HG02870 (cell line): ENCODE data around the gene IGF2BP3.
"Not testable (repeated sequence)": the region's sequence is repeated elsewhere in the genome, so short reads cannot be mapped to it uniquely, and the experiment has no call there.

Source experiments
- ATAC-seq: cut with Tn5 transposase; IDR thresholded peaks from one replicate; pipeline ENCODE4 v1.9.1; 2021; ENCODE audit warnings: mild to moderate bottlenecking, moderate library complexity; ENCODE audit not compliant: unreplicated experiment

Gene IGF2BP3

DNA sequence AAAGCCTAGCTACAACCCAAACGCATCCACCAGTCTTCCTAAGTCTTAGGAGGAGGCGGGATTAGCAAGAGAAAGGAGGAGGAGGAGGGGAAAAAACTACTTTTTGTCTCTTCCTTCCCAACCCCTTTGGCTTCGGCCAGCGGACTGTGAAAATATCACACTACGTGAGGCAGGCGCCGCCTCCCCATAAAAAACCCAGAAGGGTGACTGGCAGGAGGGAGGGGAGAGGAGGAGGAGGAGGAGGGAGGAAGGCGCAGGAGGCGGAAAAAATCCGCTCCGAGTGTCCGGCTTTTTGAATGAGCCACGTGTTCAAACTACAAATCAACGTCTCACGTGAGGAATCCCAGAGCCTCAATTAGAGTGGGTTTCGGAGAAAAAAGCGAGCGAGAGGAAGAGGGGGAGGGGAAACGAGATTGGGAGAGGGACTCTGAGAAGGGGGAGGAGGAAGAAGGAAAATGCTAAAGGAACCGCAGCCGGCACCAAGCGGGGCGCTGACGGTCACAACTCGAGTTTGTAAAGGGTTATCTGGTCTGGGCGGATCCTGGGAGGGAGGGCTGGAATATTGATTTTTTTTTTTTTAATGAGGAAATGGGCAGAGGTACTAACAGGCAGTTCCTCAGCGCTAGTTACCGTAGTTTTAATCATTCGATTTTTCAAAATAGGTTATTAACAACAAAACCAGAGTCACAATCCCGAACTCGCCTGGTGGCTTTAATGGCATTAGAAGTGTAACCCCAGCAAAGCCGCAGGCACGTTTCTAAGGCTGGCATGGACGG lies at the start of gene IGF2BP3:
Gene IGF2BP3 (minus strand): TSS at position 162 of the 776 bp plus-strand sequence. CDS start 381 bp downstream, outside the sequence.
- ATAC-seq = peak; percentile 20

DNA sequence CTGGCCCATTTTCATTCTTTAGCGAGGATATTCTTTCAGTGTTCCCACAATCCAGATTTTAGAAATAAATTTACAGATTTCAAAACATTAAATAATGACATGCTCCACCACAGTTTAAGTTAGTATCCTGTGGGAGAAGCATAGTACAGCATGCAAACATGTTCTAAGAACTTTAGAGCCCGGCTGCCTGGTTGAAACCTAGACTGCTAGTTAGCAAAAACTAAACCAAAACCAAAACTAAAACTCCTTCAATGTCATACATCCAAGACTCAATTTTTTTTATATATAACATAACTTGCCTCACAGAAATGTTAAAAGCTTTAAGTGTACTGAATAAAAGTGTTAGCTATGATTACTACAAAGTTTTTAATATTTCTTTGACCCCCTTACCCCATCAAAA lies 44.5 kb upstream of the IGF2BP3 start:
- ATAC-seq = peak; percentile 72

DNA sequence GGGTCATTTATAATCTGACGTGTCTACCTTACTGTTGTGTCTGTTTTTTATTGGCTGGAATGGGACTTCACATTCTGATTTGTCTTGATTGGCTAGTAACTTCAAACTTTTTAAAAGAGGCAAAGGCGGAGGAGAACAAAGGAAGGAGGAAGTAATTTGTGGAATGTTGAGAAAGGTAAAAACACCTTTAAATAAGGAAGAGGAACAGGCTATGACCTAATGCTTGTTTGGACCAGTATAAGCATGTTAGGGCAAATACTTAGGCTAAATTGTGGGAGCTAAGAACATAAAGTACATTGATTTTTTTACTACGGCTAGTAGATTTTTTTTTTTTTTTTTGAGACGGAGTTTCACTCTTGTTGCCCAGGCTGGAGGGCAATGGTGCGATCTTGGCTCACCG lies 43.5 kb upstream of the IGF2BP3 start:
- not testable (repeated sequence) for ATAC-seq

- no peak for ATAC-seq
Measured at GRCh38 chr7:23494009-23494408, 23.7 kb upstream of the IGF2BP3 start.

DNA sequence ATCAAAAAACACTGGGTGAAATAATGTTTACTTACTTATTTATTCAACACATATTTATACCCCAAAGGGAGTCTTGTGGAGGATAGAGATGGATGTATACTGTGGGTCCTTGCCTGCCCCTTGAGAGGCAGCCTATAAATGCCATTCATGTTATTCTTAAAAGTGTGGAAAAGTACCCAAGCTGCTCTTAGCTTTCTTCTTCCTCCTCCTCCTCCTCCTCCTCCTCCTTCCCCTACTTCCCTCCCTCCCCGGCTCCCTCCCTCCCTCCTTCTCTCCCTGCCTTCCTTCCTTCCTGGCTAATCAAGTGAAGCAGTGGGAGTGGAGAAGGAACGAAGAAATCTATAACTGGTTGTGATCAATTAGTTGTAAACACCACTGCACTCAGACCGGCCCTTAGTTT lies 21.2 kb upstream of the IGF2BP3 start:
- ATAC-seq = no peak

GRCh38 chr7:23490357-23491135 lies 20.3 kb upstream of the IGF2BP3 start:
- ATAC-seq = peak; percentile 65

DNA sequence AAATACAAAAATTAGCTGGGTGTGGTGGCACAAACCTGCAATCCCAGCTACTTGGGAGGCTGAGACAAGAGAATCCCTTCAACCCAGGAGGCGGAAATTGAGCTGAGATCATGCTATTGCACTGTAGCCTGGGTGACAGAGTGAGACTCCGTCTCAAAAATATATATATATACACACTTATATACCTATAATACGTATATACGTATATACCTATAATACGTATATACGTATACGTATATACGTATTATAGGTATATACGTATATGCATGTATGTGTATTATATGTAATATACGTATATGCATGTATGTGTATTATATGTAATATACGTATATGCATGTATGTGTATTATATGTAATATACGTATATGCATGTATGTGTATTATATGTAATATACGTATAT lies 18.4 kb upstream of the IGF2BP3 start:
- ATAC-seq = not testable (repeated sequence)

- ATAC-seq = no peak
Measured at GRCh38 chr7:23487670-23488069, 17.4 kb upstream of the IGF2BP3 start.

- ATAC-seq = no peak
Measured at GRCh38 chr7:23486002-23486773, 15.9 kb upstream of the IGF2BP3 start.

DNA sequence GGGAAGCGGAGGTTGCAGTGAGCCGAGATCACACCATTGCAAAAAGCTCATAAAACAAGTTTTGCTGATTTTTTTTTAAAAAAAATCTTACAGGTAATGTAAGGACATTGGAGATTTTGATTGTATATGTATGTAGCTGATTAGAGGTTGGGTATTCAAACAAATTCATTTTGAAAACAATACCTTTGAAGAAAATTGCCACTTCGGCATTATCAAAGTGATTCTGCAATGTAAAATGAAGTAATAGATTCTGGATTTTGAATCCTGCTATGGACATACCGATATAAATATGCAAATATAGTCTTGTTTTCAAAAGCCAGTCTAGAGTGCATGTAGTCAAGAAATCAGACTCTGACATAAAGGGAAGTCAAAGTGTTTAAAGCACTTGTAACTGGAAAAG lies 12.4 kb upstream of the IGF2BP3 start:
- no peak for ATAC-seq

GRCh38 chr7:23477962-23478866 lies 7.9 kb upstream of the IGF2BP3 start:
- ATAC-seq = no peak

DNA sequence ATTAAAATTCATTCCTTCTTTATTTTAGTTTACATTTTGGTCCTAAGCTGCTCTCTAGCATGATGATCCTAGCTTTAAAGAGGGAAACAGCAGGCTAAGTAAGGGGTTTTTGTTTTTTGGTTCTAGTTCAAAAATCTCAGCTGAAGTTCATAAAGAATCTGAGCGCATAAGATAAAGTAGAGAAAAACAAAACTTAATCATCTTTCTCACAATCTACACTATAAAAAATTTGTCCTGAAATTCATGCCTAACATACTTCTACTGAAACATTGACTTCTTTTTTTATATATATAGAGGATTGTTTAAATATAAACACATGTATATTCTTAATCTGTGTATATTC lies 6.8 kb upstream of the IGF2BP3 start:
- ATAC-seq = no peak

DNA sequence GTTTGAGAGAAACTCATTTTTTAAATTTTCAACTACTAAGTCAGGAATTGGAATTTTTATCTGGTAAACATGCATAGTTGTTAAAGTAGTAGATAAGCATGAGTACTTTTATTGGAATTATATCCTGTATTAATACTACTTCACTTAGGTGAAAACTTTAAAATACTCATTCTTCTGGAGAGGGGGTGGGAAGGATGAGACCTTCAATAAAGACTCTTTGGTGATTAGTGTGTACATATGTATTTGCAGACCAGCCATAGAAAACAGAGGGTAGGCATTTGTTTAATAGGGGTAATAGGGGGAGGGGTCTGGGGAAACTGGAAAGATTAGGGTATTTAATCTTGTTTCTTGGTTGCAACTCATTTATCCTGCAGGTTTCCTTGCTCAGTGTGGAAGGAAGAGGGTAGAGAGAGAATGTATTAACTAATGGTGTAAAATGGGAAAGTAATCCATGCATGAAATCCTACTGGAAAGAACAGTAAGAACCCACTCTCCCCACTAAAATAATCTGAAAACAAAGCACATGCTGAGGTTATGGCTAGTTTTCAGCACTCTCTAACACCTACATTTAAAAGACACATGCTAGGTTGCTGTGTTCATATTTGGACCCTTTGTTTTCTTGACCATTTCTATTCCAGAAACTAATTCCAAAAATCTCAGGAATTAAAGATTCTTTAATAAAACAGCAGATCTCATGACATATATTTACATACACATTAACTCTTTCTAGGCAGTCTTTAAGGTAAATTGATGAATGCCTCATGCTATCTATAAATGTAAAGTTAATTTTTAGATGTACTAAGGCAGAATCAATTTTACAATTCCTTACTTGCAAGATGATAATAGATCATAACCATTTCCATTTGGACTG lies 6.2 kb upstream of the IGF2BP3 start:
- no peak for ATAC-seq

GRCh38 chr7:23475576-23475839 lies 5.2 kb upstream of the IGF2BP3 start:
- ATAC-seq = no peak

DNA sequence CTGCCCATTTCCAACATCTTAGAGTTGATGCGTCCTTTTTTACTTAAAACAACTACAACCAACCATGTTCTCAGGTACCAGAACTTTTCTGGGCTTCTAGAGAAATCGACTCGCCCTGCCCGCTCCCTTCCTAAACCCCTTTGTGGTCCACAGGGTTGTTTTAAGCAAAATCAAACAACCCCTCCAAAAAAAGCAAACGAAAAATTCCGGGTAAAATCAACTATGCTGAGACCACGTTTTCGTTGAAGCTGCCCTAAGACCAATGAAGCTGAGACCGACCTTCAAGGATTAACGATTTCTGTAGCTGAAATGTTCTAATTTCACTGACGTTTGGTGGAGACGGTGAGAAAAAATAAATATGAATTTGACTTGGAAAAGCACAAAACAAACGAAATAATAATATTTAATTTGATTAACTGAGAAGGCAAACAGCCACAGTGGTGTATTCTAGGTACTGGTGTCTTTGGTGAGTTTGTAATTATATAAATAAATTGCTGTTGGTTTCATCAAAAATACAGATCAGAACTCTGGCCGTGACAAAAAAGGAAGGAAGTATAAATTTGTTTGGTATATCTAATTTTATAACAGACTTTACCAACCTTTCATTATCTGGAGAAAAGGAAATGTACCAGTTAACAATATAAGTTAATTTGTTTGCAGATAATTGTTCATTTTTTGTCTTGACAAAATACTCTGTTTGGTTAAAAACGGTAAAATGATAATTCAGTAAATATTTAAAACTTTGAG lies 4.7 kb upstream of the IGF2BP3 start:
- ATAC-seq = no peak

DNA sequence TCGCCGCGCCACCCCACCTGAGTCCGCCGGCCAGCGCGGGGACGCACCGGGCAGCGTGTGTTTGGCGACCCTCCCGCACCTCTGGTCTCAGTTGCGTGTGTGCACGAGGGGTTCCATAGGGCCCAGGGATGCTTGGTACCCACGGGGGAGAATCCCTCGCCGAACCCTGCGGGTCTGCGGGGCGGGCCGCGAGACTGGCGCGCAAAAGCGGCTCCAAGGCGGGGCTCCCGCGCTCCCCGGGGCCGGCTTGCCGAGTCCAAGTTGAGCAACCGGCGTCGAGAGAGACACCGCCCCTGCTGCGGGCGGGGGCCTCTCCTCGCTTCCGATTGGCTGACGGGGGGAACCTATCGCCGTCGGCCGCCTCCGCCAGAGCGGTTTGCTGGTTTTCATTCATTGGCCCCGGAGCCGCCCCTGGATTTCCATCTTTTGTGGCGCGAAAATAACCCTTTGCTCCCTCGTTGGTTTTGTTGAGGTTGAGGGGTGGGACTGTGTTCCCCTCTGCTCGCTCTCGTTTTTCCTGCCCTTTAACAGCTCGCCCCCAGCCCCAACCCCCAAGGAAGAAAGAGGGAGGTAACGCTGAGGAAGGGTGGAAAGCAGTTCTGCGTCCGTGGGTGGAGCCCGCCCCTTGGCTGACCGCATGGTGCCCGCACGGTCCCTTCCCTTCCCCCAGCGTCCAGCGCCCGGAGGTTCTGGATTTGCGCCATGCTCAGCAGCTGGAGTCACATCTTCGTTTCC lies 4.0 kb upstream of the IGF2BP3 start:
- ATAC-seq = peak; percentile 68

DNA sequence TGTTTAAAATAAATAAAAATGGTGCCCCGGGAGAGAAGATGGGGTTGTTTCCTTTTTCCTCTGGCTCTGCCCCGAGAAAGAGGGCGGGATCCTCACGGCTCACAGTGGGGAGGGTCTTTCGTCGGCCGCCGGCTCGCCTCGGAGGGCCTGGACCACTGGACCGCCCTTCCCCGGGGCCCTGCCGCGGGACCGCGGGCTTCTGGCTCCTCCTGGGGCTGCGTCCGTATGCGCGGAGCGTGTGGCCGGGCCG lies 3.5 kb upstream of the IGF2BP3 start:
- ATAC-seq = no peak

DNA sequence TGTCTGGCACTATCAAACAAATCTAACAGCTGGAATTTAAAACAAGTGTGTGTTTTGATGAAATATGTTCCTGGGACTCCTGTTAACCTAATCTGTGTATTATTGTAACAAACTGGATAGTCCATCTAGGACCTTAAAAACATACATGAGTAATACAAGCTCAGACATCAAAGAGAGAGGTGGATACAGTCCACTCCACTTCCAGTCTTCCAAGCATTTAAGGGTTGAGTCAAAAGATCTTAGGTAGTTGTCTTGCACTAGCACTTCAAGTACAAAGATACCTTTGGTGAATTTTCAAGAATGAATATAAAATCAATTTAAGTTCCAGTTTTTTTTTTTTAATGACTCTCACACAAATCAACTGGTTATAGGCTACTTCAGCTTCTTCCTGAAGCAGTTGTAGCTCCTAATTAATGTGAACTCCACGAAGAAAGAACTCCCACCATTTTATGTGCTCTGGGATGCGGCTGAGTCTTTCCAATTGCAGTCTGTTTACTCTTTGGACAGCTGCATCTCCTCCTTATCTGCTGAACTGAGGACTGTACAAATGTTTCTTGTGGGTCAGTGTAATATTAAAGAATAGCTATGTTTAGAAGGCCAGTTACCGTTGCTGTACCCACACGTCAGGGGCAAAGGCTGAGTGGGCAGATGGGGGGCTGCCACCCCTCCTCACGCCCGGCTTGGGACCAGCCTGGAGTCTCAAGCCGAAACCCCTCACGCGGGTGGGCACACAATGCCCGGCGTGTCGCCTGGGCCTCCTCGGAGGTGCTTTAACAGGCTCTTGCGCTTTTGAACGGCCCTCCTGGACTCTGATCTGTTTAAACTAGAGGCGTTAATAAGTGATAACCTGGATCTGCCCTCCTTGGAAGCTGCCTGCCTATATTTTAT lies 2.9 kb upstream of the IGF2BP3 start:
- no peak for ATAC-seq
